Measurements from ENCODE around the gene OR52B4.
"Not testable (repeated sequence)": the region's sequence is repeated elsewhere in the genome, so short reads cannot be mapped to it uniquely, and the experiment has no call there.

The OR52B4 gene

GRCh38 chr11:4368286-4368685, at the start of gene OR52B4:
OR52B4 (minus strand) TSS chr11:4368386; CDS start chr11:4368295, 91 bp downstream.
- no peak for DNase-seq (ENCODE audit: low spot score in 2 of 2)
- H3K36me3 Mint-ChIP-seq (ENCODE audit: insufficient read depth): no peaks in the 10 kb centered on the region
- H3K9me3 Mint-ChIP-seq: peaks cover 5% of the 10 kb centered on the region
- H3K27ac Mint-ChIP-seq (ENCODE audit: low read depth): no peak within 1 kb of the TSS
- no peaks in the 10 kb centered on the region for H3K27me3 Mint-ChIP-seq
- no peak for ATAC-seq (replicated peaks; ENCODE audit: extremely low read depth, poor library complexity, severe bottlenecking)
- no peaks in the 10 kb centered on the region for H3K4me1 Mint-ChIP-seq
- no peak within 1 kb of the TSS for H3K4me3 Mint-ChIP-seq

- Mint-ChIP-seq H3K27ac (ENCODE audit: low read depth) (no peak overlapping the region), H3K36me3 (ENCODE audit: insufficient read depth) (no peaks in the 10 kb centered on the region), H3K9me3 (no peaks in the 10 kb centered on the region), H3K4me1 (no peaks in the 10 kb centered on the region), H3K4me3 (no peak overlapping the region), H3K27me3 (peaks cover 12% of the 10 kb centered on the region)
- DNase-seq (ENCODE audit: low spot score in 2 of 2): no peak
- ATAC-seq (replicated peaks; ENCODE audit: extremely low read depth, poor library complexity, severe bottlenecking): no peak
Measured at GRCh38 chr11:4416816-4417215, 48.6 kb upstream of the OR52B4 start.

- Mint-ChIP-seq H3K4me3 (no peak overlapping the region), H3K9me3 (no peaks in the 10 kb centered on the region), H3K27ac (ENCODE audit: low read depth) (no peak overlapping the region), H3K4me1 (no peaks in the 10 kb centered on the region), H3K27me3 (peaks cover 9% of the 10 kb centered on the region), H3K36me3 (ENCODE audit: insufficient read depth) (no peaks in the 10 kb centered on the region)
- DNase-seq (ENCODE audit: low spot score in 2 of 2) (no peak), ATAC-seq (replicated peaks; ENCODE audit: extremely low read depth, poor library complexity, severe bottlenecking) (no peak)
Measured at GRCh38 chr11:4416306-4416705, 48.1 kb upstream of the OR52B4 start.

GRCh38 chr11:4406206-4406605, 38.0 kb upstream of the OR52B4 start:
- DNase-seq (ENCODE audit: low spot score in 2 of 2); H3K4me1 Mint-ChIP-seq; H3K4me3 Mint-ChIP-seq; H3K27ac Mint-ChIP-seq (ENCODE audit: low read depth); ATAC-seq (replicated peaks; ENCODE audit: extremely low read depth, poor library complexity, severe bottlenecking); H3K9me3 Mint-ChIP-seq; H3K36me3 Mint-ChIP-seq (ENCODE audit: insufficient read depth): not testable (repeated sequence)
- H3K27me3 Mint-ChIP-seq: peaks cover 61% of the 10 kb centered on the region

- Mint-ChIP-seq H3K4me3 (peak overlapping the region; percentile 92), H3K4me1 (peaks cover 46% of the 10 kb centered on the region), H3K36me3 (ENCODE audit: insufficient read depth) (peaks cover 9% of the 10 kb centered on the region), H3K9me3 (peaks cover 8% of the 10 kb centered on the region), H3K27ac (ENCODE audit: low read depth) (peak overlapping the region; percentile 93), H3K27me3 (peaks cover 29% of the 10 kb centered on the region)
- no peak for DNase-seq (ENCODE audit: low spot score in 2 of 2)
- no peak for ATAC-seq (replicated peaks; ENCODE audit: extremely low read depth, poor library complexity, severe bottlenecking)
Measured at GRCh38 chr11:4393858-4394223, 25.7 kb upstream of the OR52B4 start.

GRCh38 chr11:4393209-4393857, 25.1 kb upstream of the OR52B4 start, which contains the start of gene TRIM21:
TRIM21 (minus strand) TSS chr11:4393702; CDS start chr11:4390409, 3,293 bp downstream.
- peak; percentile 86 to 90 for DNase-seq (ENCODE audit: low spot score in 2 of 2)
- ATAC-seq (replicated peaks; ENCODE audit: extremely low read depth, poor library complexity, severe bottlenecking): peak; percentile 98
- peaks cover 49% of the 10 kb centered on the region for H3K4me1 Mint-ChIP-seq
- peaks cover 6% of the 10 kb centered on the region for H3K9me3 Mint-ChIP-seq
- H3K27ac Mint-ChIP-seq (ENCODE audit: low read depth): peak within 1 kb of the TSS; percentile 93
- H3K27me3 Mint-ChIP-seq: peaks cover 24% of the 10 kb centered on the region
- peak within 1 kb of the TSS; percentile 92 for H3K4me3 Mint-ChIP-seq
- H3K36me3 Mint-ChIP-seq (ENCODE audit: insufficient read depth): peaks cover 14% of the 10 kb centered on the region

- peak overlapping the region; percentile 62 for H3K27ac Mint-ChIP-seq (ENCODE audit: low read depth)
- no peak overlapping the region for H3K4me3 Mint-ChIP-seq
Measured at GRCh38 chr11:4388221-4388620, 20.0 kb upstream of the OR52B4 start.

GRCh38 chr11:4385978-4386740, 18.0 kb upstream of the OR52B4 start:
- H3K27me3 Mint-ChIP-seq: no peaks in the 10 kb centered on the region
- peaks cover 43% of the 10 kb centered on the region for H3K36me3 Mint-ChIP-seq (ENCODE audit: insufficient read depth)
- no peak overlapping the region for H3K4me3 Mint-ChIP-seq
- H3K9me3 Mint-ChIP-seq: no peaks in the 10 kb centered on the region
- peaks cover 27% of the 10 kb centered on the region for H3K4me1 Mint-ChIP-seq
- ATAC-seq (replicated peaks; ENCODE audit: extremely low read depth, poor library complexity, severe bottlenecking) (no peak), DNase-seq (ENCODE audit: low spot score in 2 of 2) (no peak)
- H3K27ac Mint-ChIP-seq (ENCODE audit: low read depth): no peak overlapping the region

More at GRCh38 chr11:4388221-4388620, 20.0 kb upstream of the OR52B4 start:
- peaks cover 48% of the 10 kb centered on the region for H3K36me3 Mint-ChIP-seq (ENCODE audit: insufficient read depth)
- no peaks in the 10 kb centered on the region for H3K9me3 Mint-ChIP-seq
- peaks cover 44% of the 10 kb centered on the region for H3K4me1 Mint-ChIP-seq
- DNase-seq (ENCODE audit: low spot score in 2 of 2) (no peak), ATAC-seq (replicated peaks; ENCODE audit: extremely low read depth, poor library complexity, severe bottlenecking) (no peak)
- no peaks in the 10 kb centered on the region for H3K27me3 Mint-ChIP-seq

- Mint-ChIP-seq H3K4me1 (no peaks in the 10 kb centered on the region), H3K9me3 (no peaks in the 10 kb centered on the region), H3K27me3 (no peaks in the 10 kb centered on the region), H3K27ac (ENCODE audit: low read depth) (no peak overlapping the region), H3K4me3 (no peak overlapping the region), H3K36me3 (ENCODE audit: insufficient read depth) (peaks cover 27% of the 10 kb centered on the region)
- DNase-seq (ENCODE audit: low spot score in 2 of 2): no peak
- ATAC-seq (replicated peaks; ENCODE audit: extremely low read depth, poor library complexity, severe bottlenecking): no peak
Measured at GRCh38 chr11:4381901-4382300, 13.7 kb upstream of the OR52B4 start.

- Mint-ChIP-seq H3K4me1 (no peaks in the 10 kb centered on the region), H3K27me3 (no peaks in the 10 kb centered on the region), H3K27ac (ENCODE audit: low read depth) (no peak overlapping the region), H3K36me3 (ENCODE audit: insufficient read depth) (no peaks in the 10 kb centered on the region), H3K9me3 (no peaks in the 10 kb centered on the region), H3K4me3 (no peak overlapping the region)
- DNase-seq (ENCODE audit: low spot score in 2 of 2): no peak
- ATAC-seq (replicated peaks; ENCODE audit: extremely low read depth, poor library complexity, severe bottlenecking): no peak
Measured at GRCh38 chr11:4375431-4376140, 7.4 kb upstream of the OR52B4 start.

- Mint-ChIP-seq H3K27ac (ENCODE audit: low read depth) (no peak overlapping the region), H3K36me3 (ENCODE audit: insufficient read depth) (no peaks in the 10 kb centered on the region), H3K9me3 (no peaks in the 10 kb centered on the region), H3K4me1 (no peaks in the 10 kb centered on the region), H3K27me3 (no peaks in the 10 kb centered on the region), H3K4me3 (no peak overlapping the region)
- no peak for ATAC-seq (replicated peaks; ENCODE audit: extremely low read depth, poor library complexity, severe bottlenecking)
- DNase-seq (ENCODE audit: low spot score in 2 of 2): no peak
Measured at GRCh38 chr11:4370166-4370565, 2.0 kb upstream of the OR52B4 start.

- H3K27ac Mint-ChIP-seq (ENCODE audit: low read depth); DNase-seq (ENCODE audit: low spot score in 2 of 2); H3K4me3 Mint-ChIP-seq; H3K36me3 Mint-ChIP-seq (ENCODE audit: insufficient read depth); ATAC-seq (replicated peaks; ENCODE audit: extremely low read depth, poor library complexity, severe bottlenecking); H3K9me3 Mint-ChIP-seq; H3K4me1 Mint-ChIP-seq: not testable (repeated sequence)
- peaks cover 22% of the 10 kb centered on the region for H3K27me3 Mint-ChIP-seq
Measured at GRCh38 chr11:4348142-4348541, 20.0 kb downstream of the OR52B4 start.
